ENCODE measurements around the gene BANF2.
"Not testable (repeated sequence)": the region's sequence is repeated elsewhere in the genome, so short reads cannot be mapped to it uniquely, and the experiment has no call there.

The BANF2 gene

DNA sequence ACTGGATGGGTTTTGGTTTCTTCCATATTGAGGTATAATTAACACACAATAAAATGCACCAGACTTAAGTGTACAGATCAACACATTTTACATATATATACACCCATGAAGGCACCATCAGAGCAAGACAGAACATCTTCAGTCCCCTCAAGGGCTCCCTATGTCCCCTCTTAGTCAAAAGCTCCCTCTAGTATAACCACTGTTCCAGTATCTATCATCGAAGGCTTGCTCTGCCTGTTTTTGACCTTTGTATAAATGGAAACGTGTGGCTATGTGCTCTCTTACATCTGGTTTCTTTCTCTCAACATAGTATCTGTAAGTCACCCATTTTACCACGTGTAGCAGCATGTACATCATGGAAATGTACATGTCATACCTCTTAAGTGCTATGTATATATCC is 66.5 kb downstream of the BANF2 start:
- no peak for DNase-seq (ENCODE audit: low spot score)

DNA sequence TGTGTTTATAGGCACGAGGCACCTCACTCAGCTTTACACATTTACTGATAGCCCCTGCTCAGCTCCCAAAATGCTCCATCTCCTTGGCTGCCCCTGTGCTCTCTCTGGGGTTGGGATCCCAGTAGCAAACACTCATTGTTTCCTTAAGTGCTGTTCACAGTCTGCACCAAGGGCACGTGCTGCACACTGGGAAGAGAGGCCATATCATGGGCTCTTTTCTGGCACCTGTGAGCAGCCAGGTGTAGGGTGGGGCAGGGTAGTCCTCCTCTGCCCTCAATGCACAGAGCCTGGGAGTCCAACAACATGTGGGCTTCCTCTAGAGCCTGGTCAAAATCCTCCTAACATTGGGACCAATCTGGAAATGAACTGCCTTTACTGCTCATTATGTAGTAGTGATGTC is 67.9 kb downstream of the BANF2 start:
- no peak for DNase-seq (ENCODE audit: low spot score)

DNA sequence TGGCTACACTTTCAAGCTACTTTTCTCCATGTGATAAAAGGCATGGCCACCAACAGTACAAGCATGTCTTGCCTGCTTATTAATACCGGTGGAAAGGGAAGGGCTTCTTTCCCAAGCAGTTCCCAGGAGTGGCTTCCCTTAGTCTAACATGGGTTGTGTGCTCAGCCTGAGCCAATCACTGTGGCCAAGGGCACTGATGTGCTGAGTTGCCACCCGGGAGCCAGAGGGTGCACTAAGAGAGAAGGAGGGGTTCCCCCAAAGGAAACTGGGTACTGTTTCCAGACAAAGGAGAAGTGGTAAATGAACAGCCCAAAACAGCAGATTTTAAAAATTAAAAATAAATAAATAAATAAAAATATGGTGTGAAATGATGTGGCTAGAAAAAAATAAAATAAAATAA is 68.5 kb downstream of the BANF2 start:
- DNase-seq (ENCODE audit: low spot score) = no peak

DNA sequence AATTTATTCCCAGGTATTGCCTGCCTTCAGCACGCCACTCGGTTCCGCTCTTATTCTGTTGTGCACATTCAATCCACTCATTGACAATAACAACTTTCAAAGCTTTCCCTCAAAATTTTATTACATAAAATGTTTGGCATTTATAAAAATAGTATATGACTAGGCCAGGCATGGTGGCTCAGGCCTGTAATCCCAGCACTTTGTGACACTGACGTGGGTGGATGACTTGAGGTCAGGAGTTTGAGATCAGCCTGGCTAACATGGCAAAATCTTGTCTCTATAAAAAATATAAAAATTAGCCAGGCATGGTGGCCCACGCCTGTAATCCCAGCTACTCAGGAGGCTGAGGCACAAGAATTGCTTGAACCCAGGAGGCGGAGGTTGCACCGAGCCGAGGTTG is 70.0 kb downstream of the BANF2 start:
- not testable (repeated sequence) for DNase-seq (ENCODE audit: low spot score)

DNA sequence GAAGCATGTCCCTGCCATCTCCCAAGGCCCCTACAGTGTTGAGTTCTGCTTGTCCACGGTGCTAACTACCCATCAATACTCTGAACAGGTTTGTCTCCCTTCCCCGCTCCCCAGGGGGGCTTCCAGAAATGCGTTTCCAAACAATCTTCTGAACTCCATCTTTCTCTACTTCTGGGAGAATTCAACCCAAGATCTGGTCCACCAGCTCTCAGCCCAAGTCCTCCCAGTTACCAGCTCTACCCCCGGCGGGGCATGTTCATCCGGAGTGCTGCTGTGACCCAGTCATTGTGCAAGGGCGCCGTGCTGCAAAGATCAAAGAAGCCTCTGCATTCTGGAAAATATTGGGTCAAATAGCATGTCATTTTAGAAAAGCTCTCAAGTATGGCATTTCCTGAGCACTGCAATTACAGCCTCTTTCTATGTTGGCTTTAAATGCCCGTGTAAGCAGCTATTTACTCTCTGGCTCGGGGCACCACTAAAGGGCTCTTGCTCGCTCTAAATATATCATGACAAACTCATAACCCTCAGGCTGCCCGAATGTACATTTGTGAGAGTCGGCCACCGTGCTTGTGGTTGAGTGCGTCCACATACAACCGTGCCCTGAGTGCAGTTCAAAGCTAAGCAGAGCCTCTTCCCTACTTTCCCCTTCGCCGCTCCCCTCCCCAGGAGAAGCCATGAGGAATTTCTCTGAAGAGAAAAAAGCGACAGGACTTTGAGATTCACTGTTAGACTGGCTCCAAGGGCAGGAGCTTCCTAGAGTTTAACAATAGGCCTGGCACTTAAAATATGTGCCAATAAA is 71.6 kb downstream of the BANF2 start:
- DNase-seq (ENCODE audit: low spot score) = no peak

DNA sequence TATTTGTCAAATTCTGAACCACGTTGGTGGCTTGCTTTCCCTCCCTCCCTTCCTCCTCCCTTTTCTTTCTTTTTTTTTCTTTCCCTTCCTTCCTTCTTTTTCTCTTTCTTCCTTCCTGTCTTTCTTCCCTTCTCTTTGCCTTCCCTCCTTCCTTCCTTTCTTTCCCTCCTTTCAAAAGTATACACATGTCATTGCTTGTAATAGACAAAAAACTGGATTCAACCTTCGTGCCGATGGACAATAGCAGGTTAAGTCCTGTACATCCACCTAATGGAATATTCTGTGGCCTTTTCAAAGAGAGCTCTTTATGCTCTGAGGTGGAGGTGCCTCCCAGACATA is 72.2 kb downstream of the BANF2 start:
- DNase-seq (ENCODE audit: low spot score) = no peak

DNA sequence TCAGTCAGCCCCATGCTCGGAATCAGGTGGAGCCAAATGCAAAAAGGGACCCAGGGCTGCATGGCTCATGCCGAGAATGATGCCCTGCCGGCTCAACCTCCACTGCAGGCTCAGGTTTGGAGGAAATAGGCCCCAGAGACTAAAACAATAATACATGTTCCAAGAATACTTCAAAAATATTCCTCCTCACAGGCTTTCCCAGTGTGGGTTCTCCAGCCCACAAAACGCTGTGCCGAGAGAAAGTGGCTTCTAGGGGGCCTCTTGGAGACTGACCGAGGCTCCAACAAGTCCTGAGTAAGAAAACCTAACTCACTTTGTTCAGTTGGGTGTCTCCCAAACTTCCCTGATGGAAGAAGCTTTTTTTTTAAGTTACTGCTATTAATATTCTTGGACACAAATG is 73.9 kb downstream of the BANF2 start:
- DNase-seq (ENCODE audit: low spot score) = no peak

DNA sequence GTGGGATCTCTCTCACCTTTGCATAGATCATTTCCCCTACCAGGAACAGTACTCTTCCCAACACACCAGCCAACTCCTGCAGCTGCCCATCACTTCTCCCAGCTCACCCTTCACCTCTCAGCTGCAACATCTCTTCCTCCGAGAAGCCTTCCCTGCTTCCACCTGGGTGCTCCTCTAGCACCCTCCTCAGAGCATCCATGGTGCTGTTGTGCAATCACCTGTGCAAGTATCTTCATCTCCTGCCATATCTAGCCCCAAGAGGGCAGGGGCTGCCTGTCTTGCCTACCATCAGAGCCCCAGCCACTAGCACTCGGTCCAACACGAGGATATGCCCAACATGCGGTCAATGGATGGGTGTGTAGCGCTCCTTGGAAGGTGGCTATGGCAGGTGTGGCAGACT is 75.8 kb downstream of the BANF2 start:
- DNase-seq (ENCODE audit: low spot score) = no peak

DNA sequence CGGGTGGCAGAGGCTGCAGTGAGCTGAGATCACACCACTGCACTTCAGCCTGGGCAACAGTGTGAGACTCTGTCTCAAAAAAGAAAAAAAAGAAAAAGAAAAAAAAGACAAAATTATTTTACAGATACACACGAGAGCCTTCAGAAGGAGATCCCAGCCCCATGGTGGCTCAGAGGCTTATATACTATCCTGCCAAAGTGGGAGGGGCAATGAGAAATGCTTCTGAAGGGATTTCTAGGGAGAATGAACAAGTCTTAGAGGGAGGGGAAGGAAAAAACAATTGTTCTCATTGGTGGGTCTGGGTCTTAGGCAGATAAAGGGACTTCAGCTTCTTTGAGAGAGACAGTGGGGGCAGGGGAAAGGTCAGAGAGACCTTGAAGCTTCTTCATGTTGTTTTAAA is 76.8 kb downstream of the BANF2 start:
- no peak for DNase-seq (ENCODE audit: low spot score)

DNA sequence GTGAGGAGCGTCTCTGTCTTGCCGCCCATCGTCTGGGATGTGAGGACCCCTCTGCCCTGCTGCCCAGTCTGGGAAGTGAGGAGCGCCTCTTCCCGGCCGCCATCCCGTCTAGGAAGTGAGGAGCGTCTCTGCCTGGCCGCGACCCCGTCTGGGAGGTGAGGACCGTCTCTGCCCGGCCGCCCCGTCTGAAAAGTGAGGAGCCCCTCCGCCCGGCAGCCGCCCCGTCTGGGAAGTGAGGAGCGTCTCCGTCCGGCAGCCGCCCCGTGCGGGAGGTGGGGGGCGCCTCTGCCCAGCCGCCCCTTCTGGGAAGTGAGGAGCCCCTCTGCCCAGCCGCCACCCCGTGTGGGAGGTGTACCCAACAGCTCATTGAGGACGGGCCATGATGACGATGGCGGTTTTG is 79.2 kb downstream of the BANF2 start:
- not testable (repeated sequence) for DNase-seq (ENCODE audit: low spot score)

DNA sequence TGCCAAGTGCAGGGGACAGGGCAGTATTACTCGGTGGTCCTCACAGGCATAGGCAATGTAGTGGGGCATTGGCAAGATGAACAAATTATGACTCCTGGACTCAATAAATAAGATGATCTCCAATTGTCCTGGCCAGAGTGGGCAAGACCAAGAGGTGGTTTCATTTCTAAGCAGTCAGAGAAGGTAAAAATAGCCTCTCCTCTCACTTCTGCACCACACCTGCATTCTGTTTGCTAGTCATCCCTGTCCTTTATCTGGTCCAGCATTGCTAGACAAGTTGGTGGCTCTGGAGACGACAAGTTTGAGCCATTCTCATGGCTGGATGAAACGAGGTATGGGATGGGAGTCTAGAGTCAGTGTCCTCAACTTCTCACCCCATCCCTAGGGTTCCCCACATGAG is 83.0 kb downstream of the BANF2 start:
- no peak for DNase-seq (ENCODE audit: low spot score)

DNA sequence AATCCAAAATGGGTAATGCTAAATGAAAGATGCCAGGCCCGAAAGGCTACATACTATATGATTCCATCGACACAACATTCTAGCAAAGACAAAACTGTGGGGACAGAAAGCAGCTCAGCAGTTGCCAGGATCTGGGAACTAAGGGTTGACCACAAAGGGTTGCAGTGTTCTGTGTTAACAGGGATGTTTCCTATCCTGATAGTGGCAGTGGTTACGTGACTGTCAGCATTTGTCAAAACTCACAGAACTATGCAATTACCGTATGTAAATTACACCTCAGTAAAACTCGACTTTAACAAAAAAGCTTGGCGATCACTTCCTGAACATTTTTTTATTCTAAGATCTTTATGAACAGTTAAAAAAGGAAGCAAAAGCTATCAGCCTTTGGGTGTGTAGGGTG is 83.9 kb downstream of the BANF2 start:
- DNase-seq (ENCODE audit: low spot score) = no peak

DNA sequence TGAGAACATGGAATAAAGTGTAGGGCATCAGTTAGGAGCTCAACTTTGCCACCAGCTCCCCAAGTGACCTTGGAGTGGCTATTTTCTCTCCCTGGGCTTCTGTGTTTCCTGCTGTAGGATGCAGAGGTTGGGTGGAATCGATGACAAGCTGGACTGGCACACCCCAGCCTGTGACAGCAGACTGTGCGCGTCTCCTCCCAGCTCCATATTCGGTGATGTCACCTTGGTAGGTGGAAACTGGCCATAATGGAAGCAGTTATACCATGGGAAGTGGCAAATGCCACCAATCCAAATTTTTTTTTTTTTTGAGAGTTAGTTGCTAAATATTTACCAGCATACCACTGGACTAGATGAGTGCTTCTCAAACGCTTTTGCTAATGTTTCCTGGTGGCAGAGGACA is 85.2 kb downstream of the BANF2 start:
- DNase-seq (ENCODE audit: low spot score) = no peak

All from globus pallidus (tissue), 1 donor.